Measurements from ENCODE around the gene PLP2. TPM values are rescaled to one million over a fixed set of nuclear protein-coding genes. Genes with fewer than 3 reads are reported as not detected.

The PLP2 gene
- total RNA-seq, 2 experiments from 2014 or later: 21.2 to 54.3 TPM

- H3K36me3 ChIP-seq (ENCODE audit: insufficient read depth, low read length): no peaks in the 10 kb centered on the region
- H2AFZ ChIP-seq (ENCODE audit: low read length): no peak overlapping the region
- no TSS peak for BruUV-seq (replicated peaks)
- intact Hi-C loops (cut with micrococcal nuclease; ENCODE audit: unreplicated experiment): no loop called here
- H3K9me3 ChIP-seq (ENCODE audit: low read length): no peaks in the 10 kb centered on the region
- no peaks in the 10 kb centered on the region for H3K9me2 ChIP-seq (ENCODE audit: insufficient read depth, low read length)
- no peaks in the 10 kb centered on the region for H4K20me1 ChIP-seq (ENCODE audit: insufficient read depth, low read length)
- no peak for DNase-seq (ENCODE audit: low spot score)
- H3K4me1 ChIP-seq (ENCODE audit: insufficient read depth, low read length, poor library complexity, severe bottlenecking): peaks cover 4% of the 10 kb centered on the region
- H3K27ac ChIP-seq (ENCODE audit: low read depth, low read length, poor library complexity, severe bottlenecking): no peak overlapping the region
- no peak for TF ChIP-seq EZH2phosphoT487 (IDR thresholded peaks at IDR 0.05; ENCODE audit: borderline replicate concordance, low read depth, low read length)
- TF ChIP-seq CTCF (conservative IDR thresholded peaks at IDR 0.05; ENCODE audit: low read length): no peak
- ChIA-PET POLR2A (no interaction called here), CTCF (ENCODE audit: unreplicated experiment) (no interaction called here)
- H3K4me3 ChIP-seq (ENCODE audit: low read depth, low read length, poor library complexity, severe bottlenecking): no peak overlapping the region
- H3K79me2 ChIP-seq (ENCODE audit: insufficient read depth, low read depth, low read length): no peaks in the 10 kb centered on the region
- no peak overlapping the region for H3K4me2 ChIP-seq (ENCODE audit: low read length)
Observed at GRCh38 chrX:49205443-49205842, 33.7 kb downstream of the PLP2 start.

DNA sequence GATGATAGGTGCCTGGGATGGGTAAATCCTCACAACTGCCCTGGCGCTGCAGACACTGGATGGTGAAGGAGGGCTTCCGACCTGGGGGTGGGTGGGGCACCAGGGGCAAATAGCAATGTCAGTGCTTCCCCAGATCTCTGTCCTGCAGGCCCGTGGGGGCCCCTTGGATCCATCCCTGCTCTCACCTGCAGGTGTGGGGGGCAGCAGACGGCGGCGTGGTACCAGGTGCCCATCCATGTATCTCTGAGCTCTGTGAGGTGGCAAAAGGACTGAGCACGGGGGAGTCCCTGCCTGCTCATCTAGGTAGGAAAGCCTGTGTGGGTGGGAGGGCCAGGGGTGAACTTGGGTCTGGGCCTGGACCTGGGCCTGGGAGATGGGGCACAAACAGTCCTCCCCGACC is 34.8 kb downstream of the PLP2 start:
- no peaks in the 10 kb centered on the region for H3K4me1 ChIP-seq (ENCODE audit: insufficient read depth, low read length, poor library complexity, severe bottlenecking)
- no peak for TF ChIP-seq EZH2phosphoT487 (IDR thresholded peaks at IDR 0.05; ENCODE audit: borderline replicate concordance, low read depth, low read length)
- no peak for TF ChIP-seq CTCF (conservative IDR thresholded peaks at IDR 0.05; ENCODE audit: low read length)
- H3K79me2 ChIP-seq (ENCODE audit: insufficient read depth, low read depth, low read length): no peaks in the 10 kb centered on the region
- no peak overlapping the region for H3K4me2 ChIP-seq (ENCODE audit: low read length)
- H3K4me3 ChIP-seq (ENCODE audit: low read depth, low read length, poor library complexity, severe bottlenecking): no peak overlapping the region
- H3K9me3 ChIP-seq (ENCODE audit: low read length): no peaks in the 10 kb centered on the region
- DNase-seq (ENCODE audit: low spot score): no peak
- no peaks in the 10 kb centered on the region for H3K36me3 ChIP-seq (ENCODE audit: insufficient read depth, low read length)
- intact Hi-C loops (cut with micrococcal nuclease; ENCODE audit: unreplicated experiment): no loop called here
- H2AFZ ChIP-seq (ENCODE audit: low read length): no peak overlapping the region
- ChIA-PET POLR2A (no interaction called here), CTCF (ENCODE audit: unreplicated experiment) (no interaction called here)
- H3K27ac ChIP-seq (ENCODE audit: low read depth, low read length, poor library complexity, severe bottlenecking): no peak overlapping the region
- H4K20me1 ChIP-seq (ENCODE audit: insufficient read depth, low read length): no peaks in the 10 kb centered on the region
- no peaks in the 10 kb centered on the region for H3K9me2 ChIP-seq (ENCODE audit: insufficient read depth, low read length)
- no TSS peak for BruUV-seq (replicated peaks)

DNA sequence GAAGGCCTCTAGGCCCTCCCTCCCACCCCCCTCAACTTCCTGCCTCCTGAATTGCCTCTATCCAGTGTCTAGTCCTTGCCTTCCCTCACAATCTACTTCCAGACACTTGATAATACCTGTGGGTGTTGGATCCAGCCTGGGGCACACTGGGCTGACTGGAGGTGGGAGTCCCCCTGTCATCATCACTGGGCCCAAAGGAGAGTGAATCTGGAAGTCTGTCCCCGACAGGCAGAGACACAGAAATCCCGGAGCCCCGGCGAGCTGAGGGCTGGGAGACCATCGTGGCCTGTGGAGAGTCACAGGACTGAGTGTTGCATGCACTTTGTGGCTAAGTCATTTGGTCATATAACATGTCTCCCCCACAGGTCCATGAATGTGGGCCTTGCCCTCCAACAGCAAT is 36.7 kb downstream of the PLP2 start:
- no peaks in the 10 kb centered on the region for H3K4me1 ChIP-seq (ENCODE audit: insufficient read depth, low read length, poor library complexity, severe bottlenecking)
- no peak for DNase-seq (ENCODE audit: low spot score)
- H4K20me1 ChIP-seq (ENCODE audit: insufficient read depth, low read length): no peaks in the 10 kb centered on the region
- no peaks in the 10 kb centered on the region for H3K79me2 ChIP-seq (ENCODE audit: insufficient read depth, low read depth, low read length)
- no peaks in the 10 kb centered on the region for H3K36me3 ChIP-seq (ENCODE audit: insufficient read depth, low read length)
- no peak for TF ChIP-seq EZH2phosphoT487 (IDR thresholded peaks at IDR 0.05; ENCODE audit: borderline replicate concordance, low read depth, low read length)
- no peak for TF ChIP-seq CTCF (conservative IDR thresholded peaks at IDR 0.05; ENCODE audit: low read length)
- no peak overlapping the region for H3K27ac ChIP-seq (ENCODE audit: low read depth, low read length, poor library complexity, severe bottlenecking)
- no peak overlapping the region for H3K4me2 ChIP-seq (ENCODE audit: low read length)
- H3K9me3 ChIP-seq (ENCODE audit: low read length): no peaks in the 10 kb centered on the region
- BruUV-seq (replicated peaks): no TSS peak
- no peak overlapping the region for H3K4me3 ChIP-seq (ENCODE audit: low read depth, low read length, poor library complexity, severe bottlenecking)
- intact Hi-C loops (cut with micrococcal nuclease; ENCODE audit: unreplicated experiment): no loop called here
- no peak overlapping the region for H2AFZ ChIP-seq (ENCODE audit: low read length)
- POLR2A ChIA-PET: interaction anchor here (1.0 kb wide), 1 partner anchor 20 kb away, joined by 3 read pairs; no protein-coding TSS in a partner anchor
- no peaks in the 10 kb centered on the region for H3K9me2 ChIP-seq (ENCODE audit: insufficient read depth, low read length)
- CTCF ChIA-PET (ENCODE audit: unreplicated experiment): no interaction called here

Data from OCI-LY7 (cell line).